ENCODE measurements around the gene FUZ.

- no peak for TF ChIP-seq CTCF (conservative IDR thresholded peaks at IDR 0.05; ENCODE audit: low read depth, low read length)
- TF ChIP-seq EZH2 (IDR thresholded peaks at IDR 0.05; ENCODE audit: low read length, unreplicated experiment) = no peak
These were observed 23.9 kb upstream of the FUZ start for GRCh38 chr19:49837009-49837310.

All from PC-3 (cell line).